ENCODE measurements around the gene ARHGAP32.

ARHGAP32 gene

DNA sequence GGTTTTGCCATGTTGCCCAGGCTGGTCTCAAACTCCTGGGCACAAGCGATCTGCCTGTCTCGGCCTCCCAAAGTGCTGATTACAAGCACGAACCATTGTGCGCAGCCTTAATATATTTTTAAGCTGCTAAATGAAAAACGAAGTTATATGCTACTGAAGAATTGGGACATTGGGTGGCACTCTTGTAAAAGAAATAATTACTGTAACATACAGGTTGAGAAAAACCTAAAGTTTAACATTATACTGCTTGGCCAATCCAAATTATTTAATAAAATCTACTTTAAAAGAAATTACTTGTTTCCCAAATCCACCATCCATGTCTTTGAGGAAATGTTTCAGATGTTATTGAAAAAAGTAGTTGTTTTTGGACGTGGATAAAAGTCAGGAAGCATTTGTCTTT is 37.9 kb upstream of the ARHGAP32 start:
- TF ChIP-seq, protein P1, sequence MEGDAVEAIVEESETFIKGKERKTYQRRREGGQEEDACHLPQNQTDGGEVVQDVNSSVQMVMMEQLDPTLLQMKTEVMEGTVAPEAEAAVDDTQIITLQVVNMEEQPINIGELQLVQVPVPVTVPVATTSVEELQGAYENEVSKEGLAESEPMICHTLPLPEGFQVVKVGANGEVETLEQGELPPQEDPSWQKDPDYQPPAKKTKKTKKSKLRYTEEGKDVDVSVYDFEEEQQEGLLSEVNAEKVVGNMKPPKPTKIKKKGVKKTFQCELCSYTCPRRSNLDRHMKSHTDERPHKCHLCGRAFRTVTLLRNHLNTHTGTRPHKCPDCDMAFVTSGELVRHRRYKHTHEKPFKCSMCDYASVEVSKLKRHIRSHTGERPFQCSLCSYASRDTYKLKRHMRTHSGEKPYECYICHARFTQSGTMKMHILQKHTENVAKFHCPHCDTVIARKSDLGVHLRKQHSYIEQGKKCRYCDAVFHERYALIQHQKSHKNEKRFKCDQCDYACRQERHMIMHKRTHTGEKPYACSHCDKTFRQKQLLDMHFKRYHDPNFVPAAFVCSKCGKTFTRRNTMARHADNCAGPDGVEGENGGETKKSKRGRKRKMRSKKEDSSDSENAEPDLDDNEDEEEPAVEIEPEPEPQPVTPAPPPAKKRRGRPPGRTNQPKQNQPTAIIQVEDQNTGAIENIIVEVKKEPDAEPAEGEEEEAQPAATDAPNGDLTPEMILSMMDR (IDR thresholded peaks at IDR 0.05; ENCODE audit: low read depth, low read length, missing control alignments): no peak
- in situ Hi-C loops (cut with HindIII; ENCODE audit: low sequenced_read_pairs): no loop called here
- no peak for DNase-seq (ENCODE audit: low read depth)
- H3K4me3 ChIP-seq (ENCODE audit: low read depth, low read length): no peak overlapping the region

DNA sequence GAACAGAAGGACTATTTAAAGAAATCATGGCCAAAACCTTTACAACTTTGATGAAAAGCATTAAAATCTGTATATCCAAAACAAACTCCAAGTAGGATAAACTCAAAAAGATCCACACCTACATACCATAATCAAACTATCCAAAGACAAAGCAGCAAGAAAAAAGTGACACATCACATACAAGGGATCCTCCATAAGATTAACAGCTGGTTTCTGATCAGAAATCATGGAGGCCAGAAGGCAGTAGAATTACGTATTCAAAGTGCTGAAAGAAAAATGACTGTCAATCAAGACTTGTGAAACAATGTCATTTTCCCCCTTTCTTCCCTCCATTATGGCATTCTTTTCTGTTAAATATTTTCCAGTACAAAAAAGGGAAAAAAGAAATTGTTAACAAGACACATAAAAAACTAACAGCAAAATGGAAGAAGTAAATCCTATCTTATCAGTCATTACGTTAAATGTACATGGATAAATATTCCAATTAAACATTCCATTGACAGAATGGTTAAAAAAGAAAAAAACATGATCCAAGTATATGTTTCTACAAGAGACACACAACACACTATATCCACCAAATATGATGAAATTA is 34.2 kb upstream of the ARHGAP32 start:
- in situ Hi-C loops (cut with HindIII; ENCODE audit: low sequenced_read_pairs): no loop called here
- no peak for DNase-seq (ENCODE audit: low read depth)

DNA sequence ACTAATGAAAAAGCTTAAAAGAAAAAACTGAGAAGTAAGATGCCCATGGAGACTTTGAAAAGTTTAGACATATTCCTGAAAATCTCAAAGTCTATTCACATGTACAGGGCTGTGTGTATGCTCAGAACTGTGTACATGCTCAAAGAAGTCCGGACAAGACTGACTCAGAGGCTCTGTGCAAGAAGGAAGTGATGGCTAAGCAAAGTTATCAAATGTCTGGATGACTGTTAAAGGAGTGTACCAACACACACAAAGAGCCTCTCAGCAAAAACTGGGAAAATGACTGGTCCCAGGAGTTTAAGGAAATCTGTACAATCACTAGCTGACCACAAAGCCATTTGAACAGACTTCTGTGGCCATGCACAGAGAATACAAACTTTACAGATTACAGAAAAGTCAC is 33.1 kb upstream of the ARHGAP32 start:
- TF ChIP-seq, protein P1 (IDR thresholded peaks at IDR 0.05; ENCODE audit: low read depth, low read length, missing control alignments): no peak
- no peak for DNase-seq (ENCODE audit: low read depth)
- H3K4me3 ChIP-seq (ENCODE audit: low read depth, low read length): no peak overlapping the region
- in situ Hi-C loops (cut with HindIII; ENCODE audit: low sequenced_read_pairs): no loop called here

More for the DNA sequence above, 34.2 kb upstream of the ARHGAP32 start:
- no peak overlapping the region for H3K4me3 ChIP-seq (ENCODE audit: low read depth, low read length)
- TF ChIP-seq, protein P1 (IDR thresholded peaks at IDR 0.05; ENCODE audit: low read depth, low read length, missing control alignments): no peak

DNA sequence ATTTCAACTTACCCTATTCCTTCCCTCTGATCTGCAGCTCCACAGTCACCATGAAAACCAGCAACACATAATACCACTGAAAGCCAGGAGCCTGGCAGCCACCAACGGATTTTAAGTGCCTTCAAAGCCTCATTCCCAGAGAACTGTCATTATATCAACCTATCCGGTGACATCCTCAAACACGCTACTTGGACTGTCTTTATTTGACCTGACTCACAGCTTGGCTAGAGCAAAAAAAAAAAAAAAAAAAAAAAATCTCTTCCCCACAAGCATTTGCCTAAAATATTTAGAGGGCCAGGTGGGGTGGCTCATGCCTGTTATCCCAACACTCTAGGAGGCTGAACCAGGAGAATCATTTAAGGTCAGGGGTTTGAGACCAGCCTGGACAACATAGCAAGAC is 32.4 kb upstream of the ARHGAP32 start:
- no peak for DNase-seq (ENCODE audit: low read depth)
- in situ Hi-C loops (cut with HindIII; ENCODE audit: low sequenced_read_pairs): no loop called here
- no peak overlapping the region for H3K4me3 ChIP-seq (ENCODE audit: low read depth, low read length)
- TF ChIP-seq, protein P1 (IDR thresholded peaks at IDR 0.05; ENCODE audit: low read depth, low read length, missing control alignments): no peak

DNA sequence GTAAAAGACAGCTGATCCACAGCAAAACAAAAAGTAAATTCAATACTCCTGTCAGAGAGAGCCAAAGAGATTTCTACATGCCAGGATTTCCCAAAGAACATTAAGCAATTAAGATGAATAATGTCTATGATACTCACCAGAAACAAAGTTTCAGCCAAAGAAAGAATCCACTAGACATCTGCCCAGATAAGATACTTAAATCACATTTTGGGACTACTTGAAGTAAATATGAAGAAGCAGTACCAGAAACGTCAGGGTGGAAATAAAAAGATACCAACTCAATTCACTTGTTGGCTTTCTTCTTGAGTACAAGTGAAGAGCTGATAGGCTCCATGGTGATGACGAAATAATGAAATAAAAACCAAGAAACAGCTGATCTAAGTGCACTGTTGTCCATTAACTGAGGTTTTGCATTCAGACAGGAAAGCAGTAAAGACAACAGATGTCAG is 31.6 kb upstream of the ARHGAP32 start:
- H3K4me3 ChIP-seq (ENCODE audit: low read depth, low read length): no peak overlapping the region
- TF ChIP-seq, protein P1 (IDR thresholded peaks at IDR 0.05; ENCODE audit: low read depth, low read length, missing control alignments): no peak
- in situ Hi-C loops (cut with HindIII; ENCODE audit: low sequenced_read_pairs): no loop called here

DNA sequence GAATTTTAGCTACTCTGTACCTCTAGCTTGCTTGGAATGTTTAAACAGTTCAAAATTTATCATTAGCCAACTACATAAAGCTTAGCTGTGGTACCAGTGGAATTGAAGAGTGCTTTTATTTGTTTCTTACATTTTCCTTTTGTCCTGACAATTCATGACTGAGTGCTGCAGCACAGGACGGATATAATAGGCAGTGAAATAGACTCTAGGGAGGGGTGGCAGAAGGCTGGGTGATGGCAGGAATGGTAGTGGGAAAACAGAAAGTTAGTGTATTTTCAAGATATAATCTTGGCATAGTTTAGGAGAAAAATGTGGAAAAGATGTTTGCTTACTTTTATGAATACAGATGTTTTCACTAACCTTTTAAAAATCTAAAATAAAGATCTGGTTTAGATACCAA is 31.1 kb upstream of the ARHGAP32 start:
- no peak for DNase-seq (ENCODE audit: low read depth)
- TF ChIP-seq, protein P1 (IDR thresholded peaks at IDR 0.05; ENCODE audit: low read depth, low read length, missing control alignments): no peak
- in situ Hi-C loops (cut with HindIII; ENCODE audit: low sequenced_read_pairs): no loop called here
- no peak overlapping the region for H3K4me3 ChIP-seq (ENCODE audit: low read depth, low read length)

More for the DNA sequence above, 31.6 kb upstream of the ARHGAP32 start:
- no peak for DNase-seq (ENCODE audit: low read depth)

All from astrocyte of the cerebellum (primary cell).